GM10266 (cell line): ENCODE data around the gene RBCK1.

Source experiments
- DNase-seq: peaks from one replicate; pipeline ENCODE4 v3.0.0; 2012; ENCODE audit errors: extremely low spot score
- TF ChIP-seq, protein P1 (sequence below): IDR thresholded peaks from 2 replicates; pipeline ENCODE4 v1.5.1; 2012; ENCODE audit warnings: mild to moderate bottlenecking, low read depth; ENCODE audit not compliant: control insufficient read depth, insufficient read depth; ENCODE audit errors: missing control alignments

Gene RBCK1

DNA sequence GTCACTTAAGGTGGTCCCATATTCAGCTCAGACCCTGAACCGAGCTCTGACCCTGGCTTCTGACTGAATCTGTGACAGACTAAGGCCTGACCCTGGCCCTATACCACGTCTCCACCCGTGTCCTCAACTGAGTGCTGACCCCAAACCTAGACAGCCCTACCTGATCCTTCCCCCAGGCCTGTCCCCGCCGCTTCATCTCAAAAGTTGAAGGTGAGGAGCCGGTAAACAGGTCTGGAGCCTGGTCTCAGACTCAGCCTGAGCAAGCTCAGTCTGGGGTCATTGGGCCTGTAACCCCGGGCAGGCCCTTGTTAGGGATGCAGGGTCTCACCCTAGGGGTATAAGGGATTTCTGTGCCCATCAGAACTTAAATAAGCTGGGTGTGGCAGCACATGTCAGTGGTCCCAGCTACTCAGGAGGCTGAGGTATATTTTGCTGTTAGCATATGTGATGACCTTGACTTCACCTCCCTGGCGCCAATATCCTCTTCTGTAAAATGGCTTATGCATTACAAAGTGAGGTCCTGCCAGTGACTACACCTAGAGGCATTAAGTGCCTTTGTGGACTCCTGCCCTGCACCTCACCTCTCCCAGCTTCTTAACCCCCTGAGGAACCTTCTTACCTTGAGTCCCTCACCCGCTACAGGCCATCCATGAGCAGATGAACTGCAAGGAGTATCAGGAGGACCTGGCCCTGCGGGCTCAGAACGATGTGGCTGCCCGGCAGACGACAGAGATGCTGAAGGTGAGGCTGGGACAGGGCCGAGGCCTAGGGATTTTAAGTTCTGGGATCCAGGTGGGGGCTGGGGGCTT lies 20.0 kb downstream of the RBCK1 start:
- TF ChIP-seq, protein P1, sequence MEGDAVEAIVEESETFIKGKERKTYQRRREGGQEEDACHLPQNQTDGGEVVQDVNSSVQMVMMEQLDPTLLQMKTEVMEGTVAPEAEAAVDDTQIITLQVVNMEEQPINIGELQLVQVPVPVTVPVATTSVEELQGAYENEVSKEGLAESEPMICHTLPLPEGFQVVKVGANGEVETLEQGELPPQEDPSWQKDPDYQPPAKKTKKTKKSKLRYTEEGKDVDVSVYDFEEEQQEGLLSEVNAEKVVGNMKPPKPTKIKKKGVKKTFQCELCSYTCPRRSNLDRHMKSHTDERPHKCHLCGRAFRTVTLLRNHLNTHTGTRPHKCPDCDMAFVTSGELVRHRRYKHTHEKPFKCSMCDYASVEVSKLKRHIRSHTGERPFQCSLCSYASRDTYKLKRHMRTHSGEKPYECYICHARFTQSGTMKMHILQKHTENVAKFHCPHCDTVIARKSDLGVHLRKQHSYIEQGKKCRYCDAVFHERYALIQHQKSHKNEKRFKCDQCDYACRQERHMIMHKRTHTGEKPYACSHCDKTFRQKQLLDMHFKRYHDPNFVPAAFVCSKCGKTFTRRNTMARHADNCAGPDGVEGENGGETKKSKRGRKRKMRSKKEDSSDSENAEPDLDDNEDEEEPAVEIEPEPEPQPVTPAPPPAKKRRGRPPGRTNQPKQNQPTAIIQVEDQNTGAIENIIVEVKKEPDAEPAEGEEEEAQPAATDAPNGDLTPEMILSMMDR, result no peak
- DNase-seq, result no peak

DNA sequence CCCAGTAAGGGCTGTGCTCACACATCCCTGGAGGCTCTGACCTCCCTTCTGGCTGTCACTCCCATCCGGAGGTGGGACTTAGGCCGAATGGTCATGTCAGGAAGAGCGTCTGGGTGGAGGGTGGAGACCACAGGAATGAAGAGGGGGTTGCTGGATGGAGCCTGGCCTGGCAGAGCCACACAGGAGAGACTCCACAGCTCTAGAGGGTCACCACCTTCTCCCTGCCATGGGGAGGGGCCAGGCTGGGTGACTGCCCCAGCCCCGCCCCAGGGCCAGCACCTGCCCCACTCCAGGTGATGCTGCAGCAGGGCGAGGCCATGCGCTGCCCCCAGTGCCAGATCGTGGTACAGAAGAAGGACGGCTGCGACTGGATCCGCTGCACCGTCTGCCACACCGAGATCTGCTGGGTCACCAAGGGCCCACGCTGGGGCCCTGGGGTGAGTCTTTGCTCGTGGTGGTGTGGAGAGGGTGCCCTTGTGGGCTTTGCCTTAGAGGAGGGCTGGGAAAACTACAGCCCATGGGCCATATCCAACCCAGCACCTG lies 20.6 kb downstream of the RBCK1 start:
- TF ChIP-seq, protein P1, result no peak
- DNase-seq, result no peak

DNA sequence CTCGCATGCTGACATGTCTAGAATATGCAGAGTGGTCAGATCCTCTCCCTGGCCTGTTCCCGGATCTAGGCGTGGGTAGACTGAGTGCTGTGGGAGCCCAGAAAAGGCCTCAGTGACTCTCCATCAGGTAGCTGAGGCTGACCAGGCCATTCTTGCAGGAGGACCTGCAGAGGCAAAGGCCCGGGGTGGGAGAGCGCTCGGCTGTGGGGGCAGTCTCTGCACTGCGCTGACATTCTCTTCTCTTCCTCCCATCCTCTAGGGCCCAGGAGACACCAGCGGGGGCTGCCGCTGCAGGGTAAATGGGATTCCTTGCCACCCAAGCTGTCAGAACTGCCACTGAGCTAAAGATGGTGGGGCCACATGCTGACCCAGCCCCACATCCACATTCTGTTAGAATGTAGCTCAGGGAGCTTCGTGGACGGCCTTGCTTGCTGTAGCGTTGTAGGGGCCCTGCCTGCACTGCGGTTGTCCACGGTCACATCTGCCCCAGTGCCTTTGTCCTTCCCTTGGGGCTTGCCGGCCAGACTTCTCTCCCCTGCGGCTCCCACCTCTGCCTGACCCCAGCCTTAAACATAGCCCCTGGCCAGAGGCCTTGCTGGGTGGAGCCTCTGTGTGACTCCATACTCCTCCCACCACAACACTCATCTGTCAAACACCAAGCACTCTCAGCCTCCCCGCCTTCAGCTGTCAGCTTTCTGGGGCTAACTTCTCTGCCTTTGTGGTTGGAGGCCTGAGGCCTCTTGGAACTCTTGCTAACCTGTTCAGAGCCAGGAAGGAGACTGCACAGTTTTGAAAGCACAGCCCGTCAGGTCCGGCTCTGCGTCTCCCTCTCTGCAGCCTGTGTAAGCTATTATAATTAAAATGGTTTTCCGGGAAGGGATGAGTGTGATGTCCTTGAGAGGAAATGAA lies 22.2 kb downstream of the RBCK1 start:
- TF ChIP-seq, protein P1, result no peak
- DNase-seq, result no peak

DNA sequence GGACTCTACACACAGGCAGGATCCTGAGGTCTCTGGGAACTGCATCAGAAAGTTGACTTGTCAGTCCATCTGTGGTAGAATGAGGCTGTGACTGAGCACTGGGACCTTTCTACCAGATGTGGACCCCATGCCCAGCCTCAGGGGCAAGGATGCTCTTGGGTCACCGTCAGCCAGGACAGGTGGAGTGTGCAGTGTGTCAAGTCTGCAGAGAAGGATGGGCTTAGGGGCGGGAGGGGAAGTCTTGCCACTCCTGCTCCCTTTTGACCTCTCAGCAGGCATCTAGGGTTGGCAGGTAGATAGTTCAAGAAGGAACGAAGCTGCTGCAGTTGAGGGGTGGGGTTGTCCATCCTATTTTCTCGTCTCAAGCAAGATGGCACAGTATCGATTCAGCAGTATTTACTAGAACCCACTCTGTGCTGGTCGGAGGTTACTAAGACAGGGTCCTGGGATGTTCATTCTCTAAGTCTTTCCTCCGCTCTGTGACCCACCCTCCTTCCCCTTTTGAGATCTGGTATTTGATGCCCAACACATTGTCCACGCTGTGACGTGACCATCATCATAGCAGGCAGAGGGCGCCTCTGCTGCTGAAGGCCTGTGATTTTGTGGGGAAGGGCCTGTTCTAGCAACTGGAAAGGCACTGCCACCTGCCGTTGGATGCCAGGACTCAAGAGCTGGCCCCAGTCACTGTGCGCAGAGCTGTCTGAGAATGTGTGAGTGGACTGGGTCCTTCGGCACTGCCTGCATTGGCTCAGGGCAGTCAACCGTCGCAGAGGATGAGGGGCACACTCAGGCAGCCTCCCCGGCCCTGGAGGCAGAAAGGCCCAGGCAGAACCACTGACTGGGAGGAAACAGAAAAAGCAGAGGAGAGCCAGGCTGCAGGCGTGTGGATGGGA lies 23.2 kb downstream of the RBCK1 start:
- DNase-seq, result peak; percentile 31
- TF ChIP-seq, protein P1, result peak; percentile 38

DNA sequence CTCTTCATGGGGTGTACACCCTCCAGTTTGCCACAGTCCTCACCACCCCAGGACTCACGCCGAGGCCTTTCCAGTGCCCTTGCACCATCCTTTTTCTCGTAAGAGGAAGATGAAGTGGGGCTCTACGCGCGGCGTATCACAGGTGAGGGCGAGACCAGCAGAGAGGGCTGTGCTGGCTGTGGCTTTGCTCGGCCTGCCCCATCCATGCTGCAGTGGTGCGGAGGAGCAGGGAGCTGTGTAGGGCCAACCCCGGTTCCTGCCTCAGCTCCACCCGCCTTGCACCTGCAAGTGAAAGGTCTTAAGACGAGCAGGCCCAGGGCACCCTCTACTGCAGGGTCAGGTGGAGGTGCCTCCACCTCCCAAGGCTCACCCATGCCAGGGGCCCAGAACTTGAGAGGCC lies 24.1 kb downstream of the RBCK1 start:
- TF ChIP-seq, protein P1, result no peak
- no peak for DNase-seq

DNA sequence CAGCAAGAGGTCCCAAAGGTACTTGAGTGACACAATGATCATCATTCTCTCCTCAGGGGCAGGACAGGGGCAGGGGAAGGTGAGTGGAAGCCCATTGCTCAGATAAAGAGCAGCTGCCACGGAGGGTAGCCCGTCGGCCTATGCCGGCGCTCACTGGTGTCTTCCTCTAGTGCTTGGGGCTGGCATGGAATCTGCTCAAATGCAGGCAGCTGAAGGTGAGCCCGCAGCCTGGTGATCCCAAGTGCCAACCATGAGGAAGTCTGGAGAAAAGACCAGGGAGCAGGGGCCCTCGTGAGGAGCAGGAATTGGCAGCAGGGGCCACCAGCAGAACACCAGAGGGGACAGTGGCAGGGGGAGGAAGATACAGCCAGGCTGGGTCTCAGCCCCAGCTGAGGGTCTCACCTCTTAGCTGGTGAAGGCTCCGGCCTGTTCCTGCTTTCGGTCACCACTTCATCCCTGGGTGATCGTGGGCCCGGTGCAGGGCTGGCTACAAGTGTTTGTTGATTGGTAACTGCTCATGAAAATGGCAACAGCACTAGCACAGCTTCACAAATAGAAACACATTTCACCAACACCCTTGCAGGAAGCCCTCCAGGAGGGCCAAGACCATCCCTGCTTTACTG lies 24.7 kb downstream of the RBCK1 start:
- peak; percentile 18 for DNase-seq
- TF ChIP-seq, protein P1, result no peak
